Measurements from ENCODE around the gene NAALADL1.
"Not testable (repeated sequence)": the region's sequence is repeated elsewhere in the genome, so short reads cannot be mapped to it uniquely, and the experiment has no call there.

NAALADL1 gene

DNA sequence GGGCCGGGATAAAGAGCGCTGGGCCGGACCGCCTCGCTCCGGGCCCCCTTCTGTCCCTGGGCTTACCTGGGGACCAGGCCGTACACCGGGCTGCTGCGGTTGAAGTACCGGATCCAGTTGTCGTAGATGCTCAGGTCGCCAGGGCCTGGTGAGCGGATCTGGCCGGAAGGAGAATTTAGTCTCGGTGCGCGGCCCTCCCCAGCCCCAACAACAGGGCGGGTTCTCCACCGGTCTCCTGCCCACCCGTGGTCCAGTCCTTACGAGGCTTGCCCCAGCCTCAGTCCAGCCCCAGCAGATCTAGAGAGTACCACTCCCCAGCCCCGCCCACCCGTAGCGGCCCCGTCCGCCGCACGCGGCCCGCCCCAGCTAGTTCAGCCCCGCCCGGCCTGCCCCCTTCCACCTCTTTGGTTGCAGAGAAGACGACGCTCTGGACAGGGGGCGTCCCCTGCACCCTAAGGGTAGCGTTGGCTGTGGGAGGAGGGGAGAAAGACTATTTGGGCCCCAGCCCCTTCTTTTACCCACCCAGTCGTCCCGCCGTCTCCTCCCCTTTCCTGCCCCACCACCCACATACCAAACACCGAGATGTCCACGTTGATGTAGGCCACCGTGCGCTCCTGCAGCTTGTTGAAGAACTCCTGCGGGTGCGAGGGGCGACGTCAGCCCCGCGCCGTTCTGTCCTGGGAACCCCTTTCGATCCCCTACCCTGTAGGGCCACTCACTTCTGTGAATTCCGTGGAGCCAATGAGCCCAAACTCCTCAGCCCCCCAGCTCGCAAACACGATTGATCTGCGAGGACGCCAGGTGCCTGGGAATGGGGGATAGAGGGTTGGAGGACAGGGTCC is 10.6 kb downstream of the NAALADL1 start:
- DNase-seq: peak; percentile 7

GRCh38 chr11:65045728-65046127 is 12.6 kb downstream of the NAALADL1 start:
- DNase-seq: no peak

- DNase-seq: no peak
Observed at GRCh38 chr11:65045061-65045460, 13.3 kb downstream of the NAALADL1 start.

- no peak for DNase-seq
Observed at GRCh38 chr11:65043881-65044501, 14.4 kb downstream of the NAALADL1 start.

DNA sequence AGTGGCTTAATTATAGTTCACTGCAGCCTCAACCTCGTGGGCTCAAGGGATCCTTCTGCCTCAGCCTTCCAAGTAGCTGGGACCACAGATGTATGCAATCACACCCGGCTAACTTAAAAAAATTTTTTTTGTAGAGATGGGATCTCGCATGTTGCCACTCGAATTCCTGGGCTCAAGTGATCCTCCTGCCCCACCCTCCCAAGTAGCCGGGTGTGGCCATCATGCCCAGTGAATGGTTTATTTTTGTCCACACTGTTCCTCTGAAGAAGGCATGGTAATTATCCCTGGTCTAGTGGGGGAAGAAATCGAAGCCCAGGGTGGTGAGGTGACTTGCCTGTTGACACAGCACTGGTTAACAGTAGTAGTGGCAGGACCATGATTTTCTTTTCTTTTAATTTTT is 15.5 kb downstream of the NAALADL1 start:
- DNase-seq: no peak

DNA sequence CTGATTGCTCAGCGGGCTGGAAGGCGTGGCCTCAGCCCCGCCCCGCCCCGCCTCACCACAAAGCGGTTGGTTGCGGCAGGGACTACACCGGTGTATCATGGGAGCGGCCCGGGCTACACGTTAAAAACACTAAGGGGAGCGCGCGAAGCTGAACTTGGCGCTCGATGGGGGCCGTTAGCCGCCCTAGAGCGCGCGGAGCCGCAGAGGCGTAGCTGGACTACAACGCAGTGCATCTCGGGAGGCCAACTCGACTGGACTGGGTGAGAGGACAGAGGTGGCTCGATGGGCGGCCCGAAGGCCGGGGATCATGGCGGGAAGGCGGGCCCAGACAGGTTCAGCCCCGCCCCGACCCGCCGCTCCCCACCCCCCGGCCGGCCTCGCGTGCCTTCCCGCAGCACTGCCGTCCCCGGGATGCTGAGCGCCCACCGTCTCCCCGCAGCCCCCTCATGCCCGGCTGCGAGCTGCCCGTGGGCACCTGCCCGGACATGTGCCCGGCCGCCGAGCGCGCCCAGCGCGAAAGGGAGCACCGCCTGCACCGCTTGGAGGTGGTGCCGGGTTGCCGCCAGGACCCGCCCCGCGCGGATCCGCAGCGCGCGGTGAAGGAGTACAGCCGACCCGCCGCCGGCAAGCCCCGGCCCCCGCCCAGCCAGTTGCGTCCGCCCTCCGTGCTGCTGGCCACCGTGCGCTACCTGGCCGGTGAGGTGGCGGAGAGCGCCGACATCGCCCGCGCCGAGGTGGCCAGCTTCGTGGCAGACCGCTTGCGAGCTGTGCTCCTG is 17.3 kb downstream of the NAALADL1 start, which contains the start of gene SAC3D1:
Gene SAC3D1, plus strand, starts transcription at position 364 of the 776 bp plus-strand sequence. Its CDS starts 83 bp downstream, at position 447.
- DNase-seq: peak; percentile 85

GRCh38 chr11:65040520-65040846 is 17.9 kb downstream of the NAALADL1 start:
- DNase-seq: no peak

- no peak for DNase-seq
Observed at GRCh38 chr11:65036931-65037330, 21.4 kb downstream of the NAALADL1 start.

DNA sequence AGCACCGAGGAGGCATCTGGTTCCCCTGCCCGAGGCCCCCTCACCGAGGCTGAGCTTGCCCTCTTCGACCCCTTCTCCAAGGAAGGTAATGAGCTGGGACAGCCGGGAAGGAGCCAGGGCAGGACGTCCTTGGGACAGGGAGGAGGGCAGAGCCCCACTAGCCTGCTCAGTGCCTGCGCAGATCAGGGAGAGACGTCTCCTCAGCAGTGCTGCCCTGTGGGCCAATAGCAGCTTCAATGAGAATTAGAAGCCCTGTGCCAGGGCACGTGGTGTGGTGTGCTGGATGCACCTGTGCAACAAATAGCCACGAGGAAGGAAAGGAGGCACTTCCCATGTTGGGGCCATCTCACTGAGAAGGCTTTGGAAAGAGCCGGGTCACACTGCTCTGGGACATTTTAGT is 22.8 kb downstream of the NAALADL1 start:
- no peak for DNase-seq

DNA sequence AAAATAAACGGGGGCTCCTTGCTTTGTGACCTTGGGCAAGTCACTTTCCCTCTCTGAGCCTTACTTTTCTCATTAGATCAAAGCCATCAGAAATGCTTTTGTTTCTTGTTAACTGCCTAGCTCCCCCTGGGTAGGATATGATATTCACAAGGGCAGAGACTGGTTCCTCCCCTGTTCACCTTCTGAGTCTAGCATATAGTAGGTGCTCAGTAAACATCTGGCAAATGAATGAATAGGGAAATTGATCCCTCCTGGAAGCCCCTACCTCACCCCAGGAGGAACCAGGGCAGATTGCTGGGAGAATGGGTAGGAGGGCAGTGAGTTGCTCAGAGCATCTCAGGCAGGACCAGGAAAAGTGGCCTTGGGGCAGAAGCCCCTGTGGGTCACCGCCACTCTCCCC is 23.9 kb downstream of the NAALADL1 start:
- DNase-seq: no peak

DNA sequence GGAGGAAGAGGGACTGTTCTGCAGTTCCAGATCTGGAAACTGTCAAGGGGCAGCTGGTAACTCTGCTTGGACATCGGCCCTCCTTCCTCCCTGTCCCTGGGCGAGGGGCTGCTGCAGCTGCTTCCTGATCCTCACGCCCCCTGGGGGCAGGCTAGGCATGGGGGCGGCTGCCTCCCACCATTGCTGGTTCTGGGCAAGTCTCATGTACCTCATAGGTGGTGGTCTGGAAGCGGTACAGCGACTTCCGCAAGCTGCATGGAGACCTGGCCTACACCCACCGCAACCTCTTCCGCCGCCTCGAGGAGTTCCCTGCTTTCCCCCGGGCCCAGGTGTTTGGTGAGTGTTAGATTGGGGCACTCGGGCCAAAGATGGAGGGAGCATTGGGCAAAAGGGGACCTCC is 26.1 kb downstream of the NAALADL1 start:
- DNase-seq: no peak

DNA sequence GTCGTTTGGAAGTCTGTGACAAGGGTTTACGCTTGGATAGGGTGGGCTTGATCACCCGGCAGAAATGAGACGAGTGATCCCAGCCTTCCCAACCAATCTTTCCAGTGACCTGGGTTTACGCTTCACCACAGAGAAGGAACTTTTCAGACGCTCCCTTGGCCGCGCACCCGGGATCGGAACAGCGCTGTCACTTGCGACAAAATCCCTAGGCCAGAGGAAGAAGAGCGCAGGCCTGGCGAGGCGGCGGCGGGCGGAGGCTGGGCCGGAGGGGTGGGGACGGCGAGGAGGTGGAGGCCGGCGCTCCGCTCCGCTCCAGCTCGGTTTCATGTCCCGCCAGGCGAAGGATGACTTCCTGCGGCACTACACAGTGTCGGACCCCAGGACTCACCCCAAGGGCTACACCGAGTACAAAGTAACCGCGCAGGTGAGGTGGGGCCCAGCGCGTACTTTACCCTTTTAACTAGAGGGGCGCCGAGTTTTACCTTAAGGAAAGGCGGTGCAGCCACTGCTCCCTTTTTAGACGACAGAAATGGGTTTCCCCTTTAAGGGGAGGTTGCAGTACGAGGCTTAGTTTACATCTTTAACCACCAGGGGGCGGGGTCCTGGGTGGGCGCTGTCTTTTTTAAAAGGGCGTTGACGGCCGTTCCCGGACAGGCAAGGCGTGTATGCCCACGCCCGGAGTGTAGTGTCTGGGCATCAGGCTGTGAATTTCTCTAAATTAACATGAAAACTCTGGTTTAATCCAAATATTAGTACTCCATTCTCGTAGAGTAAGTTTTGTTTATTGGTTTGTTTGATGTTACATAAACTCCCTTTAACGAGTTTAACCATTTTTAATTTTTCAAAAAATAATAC is 30.9 kb downstream of the NAALADL1 start, which contains the start of gene SNX15:
Gene SNX15, plus strand, starts transcription at position 227 of the 855 bp plus-strand sequence. Its CDS starts 99 bp downstream, at position 326.
- DNase-seq: peak; percentile 82

DNA sequence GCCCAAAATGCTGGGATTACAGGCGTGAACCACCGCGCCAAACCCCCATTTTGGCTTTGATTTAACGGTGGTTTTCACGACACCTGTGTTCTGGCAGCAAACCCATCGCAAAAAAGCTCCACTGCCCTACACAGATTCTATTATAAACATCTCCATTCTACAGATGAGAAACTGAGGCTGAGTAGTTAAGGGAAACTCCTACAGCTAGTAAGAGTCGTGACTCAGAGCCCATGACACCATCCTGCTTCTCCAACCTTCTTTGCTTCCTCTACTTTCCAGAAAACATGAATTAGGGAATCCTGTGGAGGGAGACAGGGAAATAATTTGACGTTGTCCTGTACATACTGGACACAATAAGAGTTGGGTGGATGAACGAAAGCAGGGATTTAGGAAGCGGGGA is 31.5 kb downstream of the NAALADL1 start:
- no peak for DNase-seq

DNA sequence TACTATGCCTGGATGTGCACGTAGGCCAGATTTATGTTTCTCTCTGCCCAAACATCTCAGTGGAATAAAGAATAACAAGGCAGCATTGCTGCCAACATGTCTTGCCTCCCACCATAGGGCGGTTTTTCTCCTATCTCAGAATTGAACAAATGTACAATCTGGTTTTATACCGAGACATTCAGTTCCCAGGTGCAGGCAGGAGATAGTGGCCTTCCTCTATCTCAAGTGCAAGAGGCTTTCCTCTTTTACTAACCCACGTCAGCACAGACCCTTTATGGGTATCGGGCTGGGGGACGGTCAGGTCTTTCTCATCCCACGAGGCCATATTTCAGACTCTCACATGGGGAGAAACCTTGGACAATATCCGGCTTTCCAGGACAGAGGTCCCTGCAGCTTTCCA is 34.9 kb downstream of the NAALADL1 start:
- DNase-seq: not testable (repeated sequence)

DNA sequence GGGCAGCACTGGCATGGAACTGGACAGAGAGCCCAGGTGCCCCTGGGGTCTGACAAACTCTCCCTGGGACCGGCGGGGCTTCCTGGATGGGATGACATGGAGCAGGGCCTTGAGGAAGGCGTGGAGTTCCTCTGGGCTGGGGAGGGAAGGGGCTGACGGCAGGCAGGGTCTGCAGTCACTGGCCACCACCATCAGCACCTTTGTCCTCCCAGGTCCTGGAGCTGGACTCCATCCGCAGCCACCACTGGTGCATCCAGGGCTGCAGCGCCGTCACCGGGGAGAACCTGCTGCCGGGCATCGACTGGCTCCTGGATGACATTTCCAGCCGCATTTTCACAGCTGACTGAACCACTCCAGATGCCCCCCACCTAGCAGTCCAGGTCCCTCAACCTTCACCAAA is 36.8 kb downstream of the NAALADL1 start:
- no peak for DNase-seq

DNA sequence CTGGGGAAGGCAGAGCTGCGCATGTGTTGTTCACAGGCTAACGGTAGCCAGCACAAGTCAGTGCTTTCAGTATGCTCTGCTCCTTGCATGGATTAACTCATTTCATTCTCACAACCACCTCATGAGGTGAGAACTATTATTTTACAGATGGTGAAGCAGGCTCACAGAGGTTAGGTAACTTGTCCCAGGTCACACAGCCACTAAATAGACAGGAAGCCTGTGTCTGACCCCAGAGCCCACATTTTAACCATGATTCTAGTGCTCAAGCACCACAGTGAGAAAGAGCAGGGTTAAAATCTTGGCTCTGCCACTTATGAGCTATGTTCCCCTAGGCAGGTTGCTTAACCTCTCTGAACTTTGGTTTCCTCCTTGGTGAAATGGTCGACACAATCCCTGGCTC is 37.4 kb downstream of the NAALADL1 start:
- DNase-seq: no peak

DNA sequence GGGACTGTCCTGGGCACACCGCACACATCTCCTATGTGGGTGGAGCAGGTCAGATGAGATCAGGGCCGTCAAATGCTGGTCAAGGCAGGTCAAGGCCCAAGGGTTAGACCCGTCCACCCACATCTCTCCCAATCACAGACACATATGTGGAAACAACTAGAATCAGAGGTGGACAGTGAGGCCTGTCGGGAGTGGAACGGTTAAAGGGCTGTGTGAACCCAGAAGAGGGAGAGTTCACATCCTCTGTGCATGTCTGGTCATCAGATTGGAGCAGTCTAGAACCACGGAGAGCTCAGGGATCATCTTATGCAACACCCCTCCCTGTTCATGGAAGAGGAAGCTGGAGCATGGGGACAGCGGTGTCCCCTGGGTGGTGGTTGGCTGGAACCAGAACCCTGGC is 38.5 kb downstream of the NAALADL1 start:
- no peak for DNase-seq

DNA sequence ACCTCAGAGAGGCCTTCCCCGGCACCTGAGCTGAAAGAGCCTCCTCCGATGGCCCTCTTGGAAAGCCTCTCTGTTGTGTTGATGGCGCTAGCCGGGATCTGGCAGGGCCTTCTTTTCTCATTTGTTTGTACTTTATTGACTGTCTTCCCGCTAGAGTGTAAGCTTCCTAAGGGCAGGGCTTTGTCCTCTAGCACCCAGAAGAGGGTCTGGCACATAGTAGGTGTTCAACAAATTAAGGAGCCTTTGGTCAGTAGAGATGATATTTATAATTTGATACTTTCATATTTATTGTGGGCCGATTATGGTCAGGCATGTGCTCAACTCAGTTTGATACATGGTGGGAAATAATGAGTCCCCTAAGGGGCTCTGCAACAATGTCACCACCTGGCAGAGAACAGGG is 40.4 kb downstream of the NAALADL1 start:
- no peak for DNase-seq

GRCh38 chr11:65016705-65017104 is 41.6 kb downstream of the NAALADL1 start:
- no peak for DNase-seq

GRCh38 chr11:65014726-65015227 is 43.6 kb downstream of the NAALADL1 start:
- no peak for DNase-seq

DNA sequence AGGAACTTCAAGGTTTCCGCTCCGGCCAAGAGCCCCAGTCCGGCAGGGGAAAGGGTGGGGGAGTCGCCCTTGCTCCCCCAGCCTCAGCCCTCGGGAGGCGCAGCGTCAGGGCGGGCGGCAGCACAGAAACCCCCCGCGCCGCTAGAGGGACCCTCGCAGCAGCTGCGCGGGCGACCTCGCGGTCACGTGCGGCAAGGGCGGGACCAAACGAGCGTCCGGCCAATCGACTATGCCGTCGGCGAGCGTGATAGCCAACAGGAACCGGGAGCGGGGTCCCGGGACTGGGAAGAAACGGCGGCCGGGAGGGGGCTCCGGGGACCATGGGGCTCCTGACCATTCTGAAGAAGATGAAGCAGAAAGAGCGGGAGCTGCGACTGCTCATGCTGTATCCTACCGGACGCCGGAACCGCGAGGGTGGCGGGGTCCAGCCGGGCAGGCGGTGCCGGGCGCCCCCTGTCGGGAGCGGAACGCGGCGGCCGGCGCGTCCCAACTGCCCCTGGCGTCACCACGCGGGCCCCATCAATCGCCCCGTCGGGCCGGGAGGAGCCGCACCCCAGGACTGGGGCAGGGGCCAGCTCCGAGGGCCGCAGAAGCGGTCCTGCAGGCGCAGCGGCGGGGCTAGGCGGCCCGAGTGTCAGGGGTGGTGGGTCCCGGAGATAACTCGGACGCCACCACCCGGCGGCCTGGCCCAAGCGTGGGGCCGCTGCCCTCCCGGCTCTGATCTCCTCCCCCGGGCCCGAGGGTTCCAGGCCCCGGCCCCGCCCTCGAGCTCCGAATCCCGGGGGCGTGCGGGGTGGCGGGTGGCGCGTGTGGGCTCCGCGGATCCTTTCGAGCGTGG is 44.2 kb downstream of the NAALADL1 start, which contains the start of gene ARL2:
Gene ARL2, plus strand, starts transcription at position 273 of the 838 bp plus-strand sequence. Its CDS starts 48 bp downstream, at position 321.
- DNase-seq: peak; percentile 78
